Limb (tissue), 2 donors: ENCODE measurements around the gene MAP3K20.

Experiments
- DNase-seq, 2 donors: peaks; one replicate each; pipeline ENCODE4 v3.0.0-alpha.2; 2016; ENCODE audit errors: extremely low spot score in 2 of 2

Gene MAP3K20

GRCh38 chr2:173311844-173312606 is 236.4 kb downstream of the MAP3K20 start:
- DNase-seq = no peak
